ENCODE data around the gene ZNF74. TPM values are rescaled to one million over a fixed set of nuclear protein-coding genes. Genes with fewer than 3 reads are reported as not detected.

The ZNF74 gene
- polyA plus RNA-seq, 2 of the 4 experiments (the other 2 are of a cell fraction), result 4.3 to 7.4 TPM

- FAIRE-seq, result no peak
- no peaks in the 10 kb centered on the region for H3K4me1 ChIP-seq
- no peak overlapping the region for H3K4me2 ChIP-seq
- H3K27ac ChIP-seq, result no peak overlapping the region
- WGBS (ENCODE audit: missing lambda C conversion rate), result 94% methylated on average over 30 of the region's 59 CpGs
- DNase-seq (ENCODE audit: low read depth in 1 of 2, low spot score in 1 of 2), result peak in 1 of 2 experiments; percentile 27
- ChIA-PET POLR2A (no interaction called here), CTCF (no interaction called here)
- no peak overlapping the region for H3K4me3 ChIP-seq
- no peak for TF ChIP-seq CHD4 (IDR thresholded peaks at IDR 0.05; ENCODE audit: borderline replicate concordance)
- TF ChIP-seq ZC3H11A (IDR thresholded peaks at IDR 0.05), result no peak
- no peak for TF ChIP-seq NR3C1 (IDR thresholded peaks at IDR 0.05)
- TF ChIP-seq HEYL (CRISPR knock-in tag; IDR thresholded peaks at IDR 0.05), result no peak
- TF ChIP-seq RNF2 (IDR thresholded peaks at IDR 0.05; ENCODE audit: borderline replicate concordance, low read depth), result no peak
- TF ChIP-seq NPAS2 (CRISPR knock-in tag; IDR thresholded peaks at IDR 0.05; ENCODE audit: borderline replicate concordance), result no peak
- no peak for TF ChIP-seq EHF (CRISPR knock-in tag; IDR thresholded peaks at IDR 0.05)
- TF ChIP-seq RCOR1 (IDR thresholded peaks at IDR 0.05; ENCODE audit: low read depth, low read length), result no peak
- TF ChIP-seq SMC3 (IDR thresholded peaks at IDR 0.05), result no peak
- ATAC-seq, result peak in 1 of 2 experiments; percentile 36; a peak in 3 of 6 replicates
- H3K9me3 ChIP-seq, result no peaks in the 10 kb centered on the region
Measured at GRCh38 chr22:20424932-20425565, 31.1 kb downstream of the ZNF74 start.

- WGBS (ENCODE audit: missing lambda C conversion rate), result 95% methylated on average over 44 of the region's 96 CpGs
- no peak for ATAC-seq
- no peak overlapping the region for H3K4me2 ChIP-seq
- H3K27ac ChIP-seq, result no peak overlapping the region
- ChIA-PET POLR2A (no interaction called here), CTCF (no interaction called here)
- FAIRE-seq, result no peak
- no peaks in the 10 kb centered on the region for H3K4me1 ChIP-seq
- no peak overlapping the region for H3K4me3 ChIP-seq
- no peaks in the 10 kb centered on the region for H3K9me3 ChIP-seq
- TF ChIP-seq CBX8 (IDR thresholded peaks at IDR 0.05) (no peak), MYC (IDR thresholded peaks at IDR 0.05; ENCODE audit: borderline replicate concordance, low read length) (no peak), POLR2AphosphoS2 (conservative IDR thresholded peaks at IDR 0.05; ENCODE audit: low read length) (no peak), ZFP36 (IDR thresholded peaks at IDR 0.05; ENCODE audit: borderline replicate concordance, partially characterized antibody) (no peak), MAFK (IDR thresholded peaks at IDR 0.05; ENCODE audit: partially characterized antibody) (no peak), KDM5A (IDR thresholded peaks at IDR 0.05) (no peak), HDAC2 (IDR thresholded peaks at IDR 0.05) (no peak), EHF (CRISPR knock-in tag; IDR thresholded peaks at IDR 0.05) (no peak), ELK1 (IDR thresholded peaks at IDR 0.05; ENCODE audit: low read depth, low read length) (no peak), CHD2 (IDR thresholded peaks at IDR 0.05; ENCODE audit: low read length, partially characterized antibody) (no peak), BHLHE40 (IDR thresholded peaks at IDR 0.05; ENCODE audit: low read depth, low read length) (no peak), RFX5 (IDR thresholded peaks at IDR 0.05) (no peak), ZSCAN20 (CRISPR knock-in tag; IDR thresholded peaks at IDR 0.05) (no peak), RNF2 (IDR thresholded peaks at IDR 0.05; ENCODE audit: borderline replicate concordance, low read depth) (no peak), RAD21 (conservative IDR thresholded peaks at IDR 0.05 in 1 of 2, IDR thresholded peaks at IDR 0.05 in 1 of 2) (no peak)
- DNase-seq (ENCODE audit: low read depth in 1 of 2, low spot score in 1 of 2), result no peak
Measured at GRCh38 chr22:20425566-20426258, 31.8 kb downstream of the ZNF74 start.

GRCh38 chr22:20426259-20426615 lies 32.3 kb downstream of the ZNF74 start:
- Histone ChIP-seq H3K27ac (no peak overlapping the region), H3K4me3 (no peak overlapping the region), H3K9me3 (no peaks in the 10 kb centered on the region), H3K4me2 (no peak overlapping the region), H3K4me1 (peaks cover 2% of the 10 kb centered on the region; the same call in 1 of the 3 replicates)
- FAIRE-seq, result no peak
- CTCF ChIA-PET, result no interaction called here
- ATAC-seq, result no peak
- no peak for TF ChIP-seq ZFP36 (IDR thresholded peaks at IDR 0.05; ENCODE audit: borderline replicate concordance, partially characterized antibody)
- no peak for TF ChIP-seq FOSB (CRISPR knock-in tag; IDR thresholded peaks at IDR 0.05)
- no peak for TF ChIP-seq ZC3H11A (IDR thresholded peaks at IDR 0.05)
- no peak for TF ChIP-seq POLR2AphosphoS2 (conservative IDR thresholded peaks at IDR 0.05; ENCODE audit: low read length)
- TF ChIP-seq CBX2 (IDR thresholded peaks at IDR 0.05; ENCODE audit: borderline replicate concordance, low read depth), result no peak
- TF ChIP-seq CHD4 (IDR thresholded peaks at IDR 0.05; ENCODE audit: borderline replicate concordance), result no peak
- TF ChIP-seq TFCP2L1 (CRISPR knock-in tag; IDR thresholded peaks at IDR 0.05), result no peak
- no peak for TF ChIP-seq SREBF2 (IDR thresholded peaks at IDR 0.05)
- no peak for TF ChIP-seq FOXS1 (CRISPR knock-in tag; IDR thresholded peaks at IDR 0.05)
- no peak for TF ChIP-seq NPAS2 (CRISPR knock-in tag; IDR thresholded peaks at IDR 0.05; ENCODE audit: borderline replicate concordance)
- TF ChIP-seq CBX8 (IDR thresholded peaks at IDR 0.05), result no peak
- no peak for TF ChIP-seq RAD21 (conservative IDR thresholded peaks at IDR 0.05 in 1 of 2, IDR thresholded peaks at IDR 0.05 in 1 of 2)
- no peak for TF ChIP-seq HMGXB4 (CRISPR knock-in tag; IDR thresholded peaks at IDR 0.05; ENCODE audit: borderline replicate concordance)
- no peak for TF ChIP-seq HOXA7 (CRISPR knock-in tag; IDR thresholded peaks at IDR 0.05)
- DNase-seq (ENCODE audit: low read depth in 1 of 2, low spot score in 1 of 2), result no peak
- POLR2A ChIA-PET, result no interaction called here
- WGBS (ENCODE audit: missing lambda C conversion rate), result 83% methylated on average over 5 of the region's 12 CpGs
